ENCODE measurements around the gene MRPL44. TPM values are rescaled to one million over a fixed set of nuclear protein-coding genes. Genes with fewer than 3 reads are reported as not detected.

Gene MRPL44
- total and polyA plus RNA-seq, 2 of the 13 experiments (the other 11 are each of a cell fraction or from before 2014, with no cell fraction given): 38.4 to 78.0 TPM

- peak; percentile 96; the same call in 1 of the 2 replicates for TF ChIP-seq MTA1 (CRISPR knock-in tag; IDR thresholded peaks at IDR 0.05; ENCODE audit: borderline replicate concordance)
- no peak for TF ChIP-seq SMARCC2 (IDR thresholded peaks at IDR 0.05)
- TF ChIP-seq HNRNPK (IDR thresholded peaks at IDR 0.05; ENCODE audit: low read depth, low read length, poor library complexity, severe bottlenecking): no peak
- no peak for TF ChIP-seq ZC3H4 (CRISPR knock-in tag; IDR thresholded peaks at IDR 0.05; ENCODE audit: borderline replicate concordance)
- peak; percentile 57; the same call in 1 of the 2 replicates for TF ChIP-seq CHCHD3 (CRISPR knock-in tag; IDR thresholded peaks at IDR 0.05)
- peak; percentile 56; the same call in 1 of the 2 replicates for TF ChIP-seq E2F1 (CRISPR knock-in tag; IDR thresholded peaks at IDR 0.05)
- peak; percentile 90; the same call in 1 of the 2 replicates for TF ChIP-seq CBX2 (IDR thresholded peaks at IDR 0.05; ENCODE audit: low read depth, low read length)
- TF ChIP-seq CBX2 (CRISPR knock-in tag; IDR thresholded peaks at IDR 0.05; ENCODE audit: low read depth): peak; percentile 86
- TF ChIP-seq ASH2L (IDR thresholded peaks at IDR 0.05; ENCODE audit: insufficient read length, low read depth, low read length): peak; percentile 100
- TF ChIP-seq MAFG (CRISPR knock-in tag; IDR thresholded peaks at IDR 0.05): no peak
- TF ChIP-seq ZMYM3 (CRISPR knock-in tag; IDR thresholded peaks at IDR 0.05): peak; percentile 89
- TF ChIP-seq FIP1L1 (IDR thresholded peaks at IDR 0.05; ENCODE audit: borderline replicate concordance, insufficient read depth, low read depth, low read length): peak; percentile 94; the same call in 1 of the 2 replicates
- TF ChIP-seq FOXK1 (CRISPR knock-in tag; IDR thresholded peaks at IDR 0.05; ENCODE audit: borderline replicate concordance, low read depth): peak; percentile 98
- TF ChIP-seq CENPX (CRISPR knock-in tag; IDR thresholded peaks at IDR 0.05): no peak
- peak; percentile 71; the same call in 1 of the 2 replicates for TF ChIP-seq SMYD3 (CRISPR knock-in tag; IDR thresholded peaks at IDR 0.05)
- peak; percentile 97 for TF ChIP-seq RFXAP (CRISPR knock-in tag; IDR thresholded peaks at IDR 0.05; ENCODE audit: borderline replicate concordance)
- TF ChIP-seq YEATS2 (CRISPR knock-in tag; IDR thresholded peaks at IDR 0.05; ENCODE audit: borderline replicate concordance): peak; percentile 99
- TF ChIP-seq ZGPAT (CRISPR knock-in tag; IDR thresholded peaks at IDR 0.05): peak; percentile 100
- TF ChIP-seq FOXA1 (IDR thresholded peaks at IDR 0.05): no peak
- TF ChIP-seq FOXA1 (CRISPR knock-in tag; IDR thresholded peaks at IDR 0.05): peak; percentile 71
- no peak for TF ChIP-seq ZMAT5 (CRISPR knock-in tag; IDR thresholded peaks at IDR 0.05; ENCODE audit: borderline replicate concordance, low read depth)
- TF ChIP-seq, protein P1, sequence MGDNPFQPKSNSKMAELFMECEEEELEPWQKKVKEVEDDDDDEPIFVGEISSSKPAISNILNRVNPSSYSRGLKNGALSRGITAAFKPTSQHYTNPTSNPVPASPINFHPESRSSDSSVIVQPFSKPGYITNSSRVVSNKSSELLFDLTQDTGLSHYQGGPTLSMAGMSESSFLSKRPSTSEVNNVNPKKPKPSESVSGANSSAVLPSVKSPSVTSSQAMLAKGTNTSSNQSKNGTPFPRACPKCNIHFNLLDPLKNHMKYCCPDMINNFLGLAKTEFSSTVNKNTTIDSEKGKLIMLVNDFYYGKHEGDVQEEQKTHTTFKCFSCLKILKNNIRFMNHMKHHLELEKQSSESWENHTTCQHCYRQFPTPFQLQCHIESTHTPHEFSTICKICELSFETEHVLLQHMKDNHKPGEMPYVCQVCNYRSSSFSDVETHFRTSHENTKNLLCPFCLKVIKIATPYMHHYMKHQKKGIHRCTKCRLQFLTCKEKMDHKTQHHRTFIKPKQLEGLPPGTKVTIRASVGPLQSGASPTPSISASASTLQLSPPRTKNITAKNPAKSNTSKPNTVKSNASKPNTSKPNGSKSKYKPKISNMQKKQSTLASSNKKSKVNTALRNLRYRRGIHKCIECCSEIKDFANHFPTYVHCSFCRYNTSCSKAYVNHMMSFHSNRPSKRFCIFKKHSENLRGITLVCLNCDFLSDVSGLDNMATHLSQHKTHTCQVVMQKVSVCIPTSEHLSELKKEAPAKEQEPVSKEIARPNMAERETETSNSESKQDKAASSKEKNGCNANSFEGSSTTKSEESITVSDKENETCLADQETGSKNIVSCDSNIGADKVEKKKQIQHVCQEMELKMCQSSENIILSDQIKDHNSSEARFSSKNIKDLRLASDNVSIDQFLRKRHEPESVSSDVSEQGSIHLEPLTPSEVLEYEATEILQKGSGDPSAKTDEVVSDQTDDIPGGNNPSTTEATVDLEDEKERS (CRISPR knock-in tag; IDR thresholded peaks at IDR 0.05): peak; percentile 98
- peak; percentile 89 for TF ChIP-seq AGO2 (optimal IDR thresholded peaks at IDR 0.05; ENCODE audit: low read depth, low read length)
- no peak for TF ChIP-seq ARNT (IDR thresholded peaks at IDR 0.05)
- peak; percentile 98 for TF ChIP-seq KLF6 (CRISPR knock-in tag; IDR thresholded peaks at IDR 0.05)
Observed at GRCh38 chr2:223957092-223957851, at the start of gene MRPL44 (continued).

All from HepG2 (cell line).